ENCODE measurements around the gene FLAD1.

FLAD1 gene

GRCh38 chr1:154952664-154953063 lies 30.5 kb upstream of the FLAD1 start:
- DNase-seq: no peak

GRCh38 chr1:154953611-154954038 lies 29.5 kb upstream of the FLAD1 start:
- no peak for DNase-seq

DNA sequence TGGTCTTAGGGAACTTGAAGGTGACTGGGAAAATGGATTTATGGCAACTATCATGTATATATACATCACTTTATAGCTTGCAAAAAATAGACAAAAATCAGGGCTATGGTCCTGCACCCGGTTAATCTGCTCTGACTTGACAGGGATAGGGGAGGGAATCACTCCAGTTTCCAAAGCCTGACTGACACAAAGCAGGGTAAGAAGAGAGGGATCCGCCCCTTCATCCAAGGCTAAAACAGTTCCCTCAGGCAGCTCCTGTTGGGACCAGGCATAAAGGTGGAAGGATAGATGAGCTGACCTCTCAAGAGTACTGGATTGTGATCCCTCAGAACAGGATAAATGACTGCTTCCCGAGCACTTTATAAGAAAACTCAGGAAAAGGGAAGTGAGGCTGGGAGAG lies 28.6 kb upstream of the FLAD1 start:
- no peak for DNase-seq

DNA sequence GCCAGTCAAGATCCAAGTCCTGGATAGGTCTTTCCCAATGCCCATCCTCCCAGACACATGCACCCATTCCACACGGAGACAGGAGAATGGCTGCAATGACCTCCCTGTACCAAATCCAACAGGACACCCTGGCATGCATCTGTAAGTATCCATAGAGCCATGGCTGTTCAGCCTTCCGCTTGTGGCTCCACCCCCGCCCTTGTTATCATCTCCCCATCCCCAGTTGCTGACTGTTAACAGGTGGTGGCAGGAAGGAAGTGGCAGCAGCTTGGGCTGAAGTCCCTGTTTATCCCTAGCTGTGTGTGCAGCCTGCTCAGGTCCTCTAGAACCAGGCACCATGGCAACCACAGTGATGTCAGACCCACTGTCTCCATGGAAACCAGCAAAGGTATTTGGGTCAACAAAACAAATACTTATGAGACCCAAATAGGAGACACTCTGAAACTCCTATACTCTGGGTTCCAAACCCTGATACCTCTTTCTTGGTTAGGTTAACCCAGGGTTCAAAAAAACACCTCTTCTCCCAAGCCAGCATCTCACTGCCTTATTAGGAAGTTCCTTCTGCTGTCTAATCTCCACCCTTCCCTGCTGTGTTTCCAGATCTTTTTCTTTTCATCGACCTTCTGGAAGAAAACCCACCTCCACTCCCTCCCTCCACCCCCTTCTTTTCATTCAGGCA lies 28.0 kb upstream of the FLAD1 start:
- DNase-seq: peak; percentile 77 to 78

DNA sequence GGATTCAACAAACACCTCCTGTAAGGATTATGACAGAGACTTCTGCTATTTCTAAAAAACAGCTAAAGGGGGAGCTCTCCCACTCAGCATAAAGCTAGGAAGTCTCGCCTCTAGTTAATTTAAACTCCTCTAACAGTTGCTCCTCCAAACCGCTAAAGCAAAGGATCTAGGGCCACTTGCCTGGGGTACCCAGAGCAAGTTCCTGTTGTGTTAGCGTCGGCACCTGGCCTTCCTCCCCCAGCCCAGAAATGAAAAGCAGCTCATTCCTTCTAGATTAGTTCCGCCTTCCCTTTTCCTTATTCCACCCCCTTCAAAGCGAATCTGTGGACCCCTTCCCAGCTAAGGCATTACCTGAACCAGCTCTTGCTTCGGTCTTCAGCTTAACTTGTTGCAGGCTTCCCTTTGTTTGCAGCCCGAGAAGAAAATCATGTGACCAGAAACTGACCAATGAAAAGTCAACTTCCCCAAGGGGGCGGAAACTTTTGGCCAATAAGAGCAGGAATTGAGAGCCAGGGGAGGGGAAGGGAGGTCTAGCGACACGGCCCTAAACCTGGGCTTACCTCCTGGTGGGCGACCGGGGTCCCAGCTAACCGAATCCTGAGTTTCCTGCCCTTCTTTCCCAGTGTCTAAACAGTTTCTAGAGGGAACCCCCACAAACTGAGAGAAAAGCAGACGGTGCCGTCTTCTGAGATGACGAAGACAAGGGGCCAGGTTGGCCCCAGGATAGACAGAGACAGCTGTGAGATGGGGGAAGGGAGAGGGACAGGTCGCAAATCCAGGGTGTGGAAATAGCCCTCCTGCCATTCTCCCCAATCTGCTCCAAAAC lies 27.2 kb upstream of the FLAD1 start, which contains the start of gene PBXIP1:
PBXIP1 (minus strand) TSS at position 382 of the 826 bp plus-strand sequence. CDS start 2,378 bp downstream, outside the sequence.
- peak; percentile 72 to 82 for DNase-seq

DNA sequence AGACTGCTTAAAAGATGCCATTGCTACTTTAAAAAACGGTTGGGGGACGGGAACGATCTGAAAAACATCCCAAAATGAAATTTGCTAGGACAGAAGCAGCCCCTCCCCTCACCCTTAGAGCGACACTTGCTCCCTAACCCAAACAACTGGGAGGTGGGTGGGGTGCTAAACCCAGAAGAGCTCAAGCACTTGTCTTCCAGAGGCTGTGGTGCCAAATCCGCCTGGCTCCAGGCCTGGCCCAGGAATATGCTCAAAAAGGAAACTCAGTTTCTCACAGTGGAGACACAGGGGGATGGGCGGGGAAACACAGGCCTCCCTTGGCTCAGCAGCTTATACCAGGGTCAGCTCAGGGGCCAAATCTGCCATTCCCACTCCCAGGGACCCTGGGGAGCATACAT lies 26.6 kb upstream of the FLAD1 start:
- no peak for DNase-seq

- no peak for DNase-seq
Measured at GRCh38 chr1:154957091-154957657, 26.0 kb upstream of the FLAD1 start.

DNA sequence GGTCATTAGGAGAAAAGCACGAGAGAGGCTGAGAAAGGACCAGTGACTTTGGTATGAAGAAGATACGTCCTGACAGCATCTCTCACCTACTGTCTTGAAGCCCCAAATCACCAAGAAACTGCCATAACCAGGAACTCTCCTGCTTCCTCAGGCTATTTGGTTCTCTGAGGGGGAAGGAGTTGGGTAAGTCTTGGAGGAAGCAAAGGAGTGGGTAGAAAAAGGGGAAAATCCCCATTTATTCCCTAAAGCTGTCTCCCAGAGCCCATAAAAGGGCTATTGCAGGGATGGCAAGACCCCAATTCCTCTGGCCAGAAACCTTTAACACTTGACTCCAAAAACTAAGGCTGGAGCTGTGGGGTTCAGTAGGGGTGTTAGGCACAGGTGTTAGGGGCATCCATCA lies 25.1 kb upstream of the FLAD1 start:
- DNase-seq: no peak

DNA sequence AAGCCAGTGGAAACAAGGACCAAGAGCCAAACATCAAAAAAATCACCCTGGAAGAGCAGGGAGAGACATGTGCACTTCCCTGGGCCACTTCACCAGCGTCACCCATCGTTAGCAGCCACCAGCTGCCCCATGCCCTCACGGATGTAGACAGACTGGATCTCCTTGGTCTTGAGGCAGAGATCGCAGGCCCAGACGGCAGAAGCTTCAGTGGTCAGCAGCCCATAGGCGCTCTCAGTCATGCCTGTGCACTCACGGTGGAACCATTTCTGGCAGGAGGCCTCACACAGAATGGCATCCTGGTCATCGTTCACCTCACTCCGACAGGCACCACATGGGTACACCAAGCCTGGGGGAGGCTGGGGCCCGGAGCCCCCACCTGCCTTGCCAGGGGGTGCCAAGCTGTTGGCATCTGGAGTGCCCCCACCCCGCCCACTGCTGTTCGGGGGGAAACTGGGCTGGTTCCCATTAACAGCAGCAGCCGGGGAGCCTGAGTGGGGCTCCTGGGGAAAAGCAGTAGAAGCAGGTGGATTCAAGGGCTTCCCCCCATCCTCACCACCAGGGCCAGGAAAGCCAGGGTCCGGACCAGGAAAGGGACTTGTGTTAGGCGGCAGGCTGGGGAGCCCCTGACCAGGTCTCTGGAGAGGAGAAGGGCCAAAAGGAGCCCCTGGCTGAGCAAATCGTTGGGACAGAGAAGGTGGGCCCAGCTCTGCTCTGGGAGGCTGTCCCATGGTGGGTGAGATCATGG lies 24.3 kb upstream of the FLAD1 start:
- no peak for DNase-seq

GRCh38 chr1:154959426-154959780 lies 23.7 kb upstream of the FLAD1 start:
- DNase-seq: no peak

- DNase-seq: no peak
Measured at GRCh38 chr1:154960446-154961136, 22.6 kb upstream of the FLAD1 start.

DNA sequence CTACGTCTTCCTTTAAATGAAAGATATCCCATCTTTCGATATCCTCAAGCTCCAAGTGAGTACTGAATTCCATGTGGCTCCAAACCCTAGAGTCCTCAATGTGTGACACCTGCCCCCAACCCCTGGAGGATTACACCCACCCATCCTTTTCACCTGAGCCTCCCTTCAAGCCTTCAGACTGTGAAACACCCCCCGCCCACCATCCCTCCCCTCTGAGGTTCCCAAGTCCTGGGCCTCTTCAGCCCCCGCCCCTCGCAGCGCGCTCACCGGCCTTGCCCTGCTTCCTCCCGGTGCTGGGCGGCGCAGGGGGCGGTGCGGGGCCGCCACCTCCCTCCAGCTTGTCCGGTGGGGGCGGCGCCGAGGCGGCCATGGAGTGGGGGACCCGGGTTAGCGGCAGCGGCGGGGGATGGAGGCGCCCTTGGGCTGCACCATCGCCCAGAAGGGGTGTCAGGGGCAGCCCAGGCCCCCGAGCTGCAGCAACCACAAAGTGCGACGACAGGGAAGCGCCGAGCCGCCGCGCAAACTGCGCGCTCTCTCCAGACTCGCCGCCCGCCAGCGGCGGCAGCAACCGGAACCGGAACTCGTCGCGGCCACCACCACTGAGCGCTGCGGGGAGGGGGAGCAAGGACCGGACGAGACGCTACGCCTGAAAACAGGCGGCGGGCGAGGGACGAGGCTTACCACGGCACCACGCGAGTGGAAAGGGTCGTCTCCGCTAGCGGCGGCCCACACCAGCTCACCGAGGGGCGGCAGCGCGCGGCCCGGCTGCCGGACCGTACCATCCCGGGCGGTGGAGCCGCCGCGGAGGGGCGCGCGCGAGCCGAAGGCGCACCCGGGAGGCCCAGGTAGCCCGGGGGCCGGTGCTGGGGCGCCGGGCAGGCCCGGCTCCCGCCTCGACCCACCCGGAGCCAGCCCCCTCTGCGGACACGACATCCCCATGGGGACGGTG lies 21.7 kb upstream of the FLAD1 start, which contains the start of gene PYGO2:
PYGO2 (minus strand) TSS at position 576 of the 949 bp plus-strand sequence; CDS start at position 370, 206 bp downstream.
- peak; percentile 71 to 80 for DNase-seq

DNA sequence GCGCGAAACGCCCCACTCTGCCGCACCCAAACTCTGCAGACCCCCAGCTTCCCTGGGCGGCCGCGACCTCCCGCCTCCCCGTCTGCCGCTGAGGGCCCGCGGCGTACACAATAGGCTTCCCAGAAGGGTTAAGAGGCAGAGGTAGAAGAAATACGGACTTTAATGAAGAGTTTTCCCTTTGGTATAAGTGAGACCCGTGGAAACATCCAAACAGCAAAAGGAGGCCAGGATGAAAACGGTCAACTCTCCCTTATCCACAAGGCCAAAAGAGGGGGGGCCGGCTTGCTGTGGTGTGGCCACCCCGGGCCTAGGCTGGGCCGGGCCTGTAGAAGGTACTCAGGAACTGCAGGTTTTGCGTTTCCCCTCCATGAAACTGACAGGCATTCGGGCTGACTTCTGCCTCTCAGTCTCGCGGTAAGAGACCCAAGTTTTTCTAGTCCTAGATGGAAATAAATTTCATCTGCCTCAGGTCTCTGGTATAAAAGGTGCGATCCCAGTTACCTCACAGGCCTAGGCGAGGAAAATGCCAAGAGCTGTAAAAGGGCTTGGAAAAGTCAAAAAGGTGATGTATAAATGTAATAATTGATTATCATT lies 20.9 kb upstream of the FLAD1 start:
- DNase-seq: no peak

GRCh38 chr1:154962795-154963330 lies 20.3 kb upstream of the FLAD1 start:
- no peak for DNase-seq

DNA sequence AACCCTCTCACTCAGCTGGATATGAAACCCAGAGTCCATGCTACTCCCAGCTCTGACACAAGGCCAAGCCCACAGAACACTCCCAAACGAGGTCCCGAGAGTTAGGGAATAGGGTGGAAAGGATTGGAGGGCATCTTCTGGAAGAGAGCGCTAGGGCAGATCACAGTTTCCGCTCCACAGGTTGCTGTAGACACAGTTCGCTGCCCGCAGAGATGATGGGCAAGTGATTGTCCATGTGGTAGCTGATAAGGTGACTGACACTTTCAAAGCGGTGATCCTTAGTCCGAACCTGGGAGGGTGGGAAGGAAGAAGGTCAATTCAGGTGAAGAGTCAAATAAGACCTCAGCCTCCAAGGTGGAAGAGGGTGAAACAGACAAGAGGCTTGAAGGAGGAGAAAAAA lies 19.5 kb upstream of the FLAD1 start:
- no peak for DNase-seq

- DNase-seq: no peak
Measured at GRCh38 chr1:154964359-154964758, 18.8 kb upstream of the FLAD1 start.

GRCh38 chr1:154966111-154966510 lies 17.0 kb upstream of the FLAD1 start:
- DNase-seq: no peak

DNA sequence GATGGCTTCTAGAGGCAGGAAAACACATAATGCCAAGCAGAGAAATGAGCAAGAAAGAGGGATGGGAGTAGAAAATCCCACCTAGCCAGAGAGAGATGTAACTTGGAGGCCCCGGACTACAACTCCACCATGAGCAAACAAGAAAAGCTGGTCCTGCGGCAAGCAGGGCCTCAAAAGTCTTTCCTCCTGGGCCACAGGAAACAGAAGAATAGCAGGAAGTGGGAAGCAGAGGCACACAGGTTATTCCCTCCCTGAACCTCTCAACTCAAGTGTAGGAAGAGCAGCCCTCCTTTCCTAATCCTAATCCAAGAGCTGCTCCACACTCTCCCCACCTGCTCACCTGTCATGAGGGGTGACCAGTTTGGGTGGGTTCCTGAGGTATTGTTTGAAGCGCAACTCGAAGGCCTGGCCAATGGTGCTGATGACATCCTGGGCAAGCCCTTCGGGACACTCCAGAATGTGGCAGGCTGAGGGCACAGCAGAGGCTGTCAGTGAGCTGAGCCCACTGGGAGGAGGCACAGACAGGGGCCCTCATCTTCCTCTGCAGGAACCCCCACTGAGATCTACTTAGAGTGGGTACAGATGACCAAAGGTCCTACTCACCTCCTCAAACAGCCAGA lies 15.7 kb upstream of the FLAD1 start:
- DNase-seq: no peak

GRCh38 chr1:154968731-154969130 lies 14.4 kb upstream of the FLAD1 start:
- no peak for DNase-seq

DNA sequence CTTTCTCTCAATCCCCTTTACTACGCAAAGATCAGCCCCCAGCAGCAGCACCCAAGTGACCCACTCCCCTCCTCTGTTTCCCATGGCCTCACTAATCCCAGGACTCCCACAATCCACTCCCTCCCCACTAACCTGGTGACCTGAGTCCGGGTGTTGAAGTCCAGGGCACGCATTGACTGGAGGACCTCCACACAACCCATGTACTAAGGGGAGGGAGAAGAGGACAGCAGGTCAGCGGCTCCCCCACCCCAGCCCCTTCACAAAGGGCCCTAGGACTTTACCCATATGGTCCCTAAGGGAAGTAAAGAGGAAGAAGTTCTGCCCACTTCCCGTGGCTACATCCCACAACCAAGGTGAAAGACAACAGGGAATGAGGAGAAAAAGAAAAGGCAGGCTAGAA lies 13.9 kb upstream of the FLAD1 start:
- DNase-seq: no peak

Data from activated CD4-positive, alpha-beta T cell treated with anti-CD3 and anti-CD28 coated beads for 4 hours (primary cell).